ENCODE data around the gene NUP107. TPM values are rescaled to one million over a fixed set of nuclear protein-coding genes. Genes with fewer than 3 reads are reported as not detected.
A peak's percentile ranks its signal among the peaks of the same experiment; 100 is the strongest.

The NUP107 gene
- total RNA-seq, 1 experiment from 2014 or later = 48.1 TPM

DNA sequence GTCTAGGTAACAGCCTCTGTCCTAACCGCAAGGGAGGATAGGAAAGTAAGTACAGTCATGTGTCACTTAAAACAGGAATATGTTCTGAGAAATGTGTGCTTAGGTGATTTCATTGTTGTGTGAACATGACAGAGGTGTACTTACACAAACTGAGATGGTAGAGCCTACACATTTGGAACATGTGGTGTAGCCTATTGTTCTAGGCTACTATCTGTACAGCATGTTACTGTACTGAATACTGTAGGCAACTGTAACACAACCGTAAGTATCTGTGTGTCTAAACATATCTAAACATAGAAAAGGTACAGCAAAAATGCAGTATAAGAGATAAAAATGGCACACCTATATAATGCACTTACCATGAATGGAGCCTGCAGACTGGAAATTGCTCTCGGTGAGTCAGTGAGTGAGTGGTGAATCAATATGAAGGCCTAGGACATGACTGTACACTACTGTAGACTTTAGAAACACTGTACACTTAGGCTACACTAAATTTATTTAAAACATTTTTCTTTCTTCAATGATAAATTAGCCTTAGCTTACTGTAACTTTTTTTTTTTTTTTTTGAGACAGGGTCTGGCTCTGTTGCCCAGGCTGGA is 108.0 kb downstream of the NUP107 start:
- POLR2A ChIA-PET = interaction anchor here (0.6 to 7.8 kb wide), 6 partner anchors 7 to 40 kb away, joined by 3 to 69 read pairs (median 4); partner anchors contain the start of gene MDM2
- DNase-seq (ENCODE audit: unreplicated experiment) = peak; percentile 49
- no peak overlapping the region for H3K27ac Mint-ChIP-seq (ENCODE audit: low read depth, unreplicated experiment)
- no peaks in the 10 kb centered on the region for H3K27me3 Mint-ChIP-seq (ENCODE audit: insufficient read depth, unreplicated experiment)
- H3K4me3 Mint-ChIP-seq (ENCODE audit: unreplicated experiment) = no peak overlapping the region
- TF ChIP-seq, protein P1, sequence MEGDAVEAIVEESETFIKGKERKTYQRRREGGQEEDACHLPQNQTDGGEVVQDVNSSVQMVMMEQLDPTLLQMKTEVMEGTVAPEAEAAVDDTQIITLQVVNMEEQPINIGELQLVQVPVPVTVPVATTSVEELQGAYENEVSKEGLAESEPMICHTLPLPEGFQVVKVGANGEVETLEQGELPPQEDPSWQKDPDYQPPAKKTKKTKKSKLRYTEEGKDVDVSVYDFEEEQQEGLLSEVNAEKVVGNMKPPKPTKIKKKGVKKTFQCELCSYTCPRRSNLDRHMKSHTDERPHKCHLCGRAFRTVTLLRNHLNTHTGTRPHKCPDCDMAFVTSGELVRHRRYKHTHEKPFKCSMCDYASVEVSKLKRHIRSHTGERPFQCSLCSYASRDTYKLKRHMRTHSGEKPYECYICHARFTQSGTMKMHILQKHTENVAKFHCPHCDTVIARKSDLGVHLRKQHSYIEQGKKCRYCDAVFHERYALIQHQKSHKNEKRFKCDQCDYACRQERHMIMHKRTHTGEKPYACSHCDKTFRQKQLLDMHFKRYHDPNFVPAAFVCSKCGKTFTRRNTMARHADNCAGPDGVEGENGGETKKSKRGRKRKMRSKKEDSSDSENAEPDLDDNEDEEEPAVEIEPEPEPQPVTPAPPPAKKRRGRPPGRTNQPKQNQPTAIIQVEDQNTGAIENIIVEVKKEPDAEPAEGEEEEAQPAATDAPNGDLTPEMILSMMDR (IDR thresholded peaks at IDR 0.05; ENCODE audit: unreplicated experiment) = no peak
- H3K36me3 Mint-ChIP-seq (ENCODE audit: insufficient read depth, unreplicated experiment) = no peaks in the 10 kb centered on the region
- no TSS peak for BruUV-seq (replicated peaks)
- intact Hi-C loops (cut with micrococcal nuclease) = no loop called here
- CTCF ChIA-PET = interaction anchor here (0.6 kb wide), 1 partner anchor 12 kb away, joined by 3 read pairs; no protein-coding TSS in a partner anchor
- peaks cover 7% of the 10 kb centered on the region for H3K4me1 Mint-ChIP-seq (ENCODE audit: insufficient read depth, unreplicated experiment)
- no peaks in the 10 kb centered on the region for H3K9me3 Mint-ChIP-seq (ENCODE audit: unreplicated experiment)

Other genes with a start within 250 kb of the NUP107 start
- 180 and 232 TPM in 2 replicates for gene RAP1B, start 76.1 kb upstream of the NUP107 start, total RNA-seq (2022)
- gene SLC35E3, start 59.2 kb downstream of the NUP107 start, total RNA-seq (2022) = 7.3 and 7.6 TPM in 2 replicates
- 353 and 383 TPM in 2 replicates for gene MDM2, start 121.2 kb downstream of the NUP107 start, total RNA-seq (2022)
- 0.89 and 1.7 TPM in 2 replicates for gene CPM, start 246.2 kb downstream of the NUP107 start, total RNA-seq (2022)

Measured in MCF 10A (cell line).